NCI-H1092 (cell line): Measurements from ENCODE around the gene ZNF518A.
"Not testable (repeated sequence)": the region's sequence is repeated elsewhere in the genome, so short reads cannot be mapped to it uniquely, and the experiment has no call there.

Source experiments
- DNase-seq: peaks from one replicate; lab custom pipeline; 2025; lab: John Stamatoyannopoulos, UW

The ZNF518A gene

DNA sequence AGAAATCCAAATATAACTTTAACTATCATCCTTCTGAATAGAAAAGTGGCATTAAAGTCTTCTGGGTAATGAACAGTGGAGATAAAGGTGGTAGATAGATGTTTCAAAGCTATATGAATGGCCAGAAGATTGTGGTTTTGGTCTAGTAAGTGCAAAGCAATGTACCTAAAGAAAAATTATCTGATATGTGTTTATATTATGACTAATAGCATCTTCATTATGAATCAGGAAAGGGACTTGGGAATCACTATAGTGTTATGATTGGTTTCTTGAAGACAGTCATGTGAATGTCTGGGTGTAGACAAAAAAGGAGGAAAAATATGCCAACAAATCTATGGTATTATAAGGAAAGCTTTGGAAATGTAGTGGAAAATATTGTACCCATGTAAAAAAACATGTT lies 3.0 kb downstream of the ZNF518A start:
- DNase-seq = no peak

DNA sequence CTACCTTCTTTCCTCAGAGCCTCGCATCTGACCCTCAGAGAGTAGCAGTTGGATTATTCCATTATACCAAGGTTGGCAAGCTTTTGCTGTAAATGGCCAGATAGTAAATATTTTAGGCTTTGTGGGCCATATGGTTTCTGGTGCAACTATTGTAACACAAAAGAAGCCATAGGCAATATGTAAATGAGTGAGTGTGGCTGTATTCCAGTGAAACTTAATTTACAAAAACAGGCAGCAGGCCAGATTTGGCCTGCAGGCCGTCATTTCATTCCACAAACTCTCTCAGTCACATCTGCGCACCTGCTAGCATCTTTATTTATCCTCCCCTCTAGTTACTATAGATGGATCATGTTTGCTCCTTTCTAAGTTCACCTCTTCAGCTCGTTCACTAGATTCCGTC lies 6.7 kb downstream of the ZNF518A start:
- no peak for DNase-seq

DNA sequence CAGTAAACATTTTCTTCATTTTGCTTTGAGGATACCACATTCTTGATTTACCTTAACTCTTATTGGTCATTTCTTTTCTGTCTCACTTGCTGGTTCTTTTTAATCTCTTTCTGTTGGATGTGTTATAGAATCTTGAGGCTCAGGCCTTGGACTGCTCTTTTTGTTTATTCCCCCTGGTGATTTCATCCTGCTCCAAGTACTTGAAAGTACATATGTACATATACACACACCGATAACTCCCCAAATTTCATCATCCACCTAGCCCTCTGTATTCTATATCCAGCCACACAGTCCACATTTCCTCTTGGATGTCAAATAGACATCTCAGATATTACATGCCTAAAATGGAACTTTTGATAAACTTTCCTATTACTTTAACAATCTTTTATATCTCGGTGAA lies 7.5 kb downstream of the ZNF518A start:
- no peak for DNase-seq

DNA sequence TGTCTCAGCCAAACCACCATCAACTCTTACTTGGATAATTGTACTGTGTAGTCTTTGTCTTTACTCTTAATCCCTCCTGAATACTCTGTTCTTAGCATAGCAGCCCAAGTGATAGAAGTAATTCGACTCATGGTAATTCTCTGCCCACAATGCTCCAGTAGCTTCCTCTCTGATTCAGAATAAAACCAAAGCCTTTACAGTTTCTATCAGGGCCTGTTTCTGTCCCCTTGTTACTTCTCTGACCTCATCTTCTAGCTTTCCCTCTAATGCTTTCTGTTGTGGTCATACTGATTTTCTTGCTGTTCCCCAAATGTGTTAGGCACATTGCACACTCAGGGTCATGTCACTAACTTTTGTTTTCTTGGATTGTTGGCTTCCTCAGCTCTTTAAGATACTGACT lies 8.0 kb downstream of the ZNF518A start:
- DNase-seq = no peak

DNA sequence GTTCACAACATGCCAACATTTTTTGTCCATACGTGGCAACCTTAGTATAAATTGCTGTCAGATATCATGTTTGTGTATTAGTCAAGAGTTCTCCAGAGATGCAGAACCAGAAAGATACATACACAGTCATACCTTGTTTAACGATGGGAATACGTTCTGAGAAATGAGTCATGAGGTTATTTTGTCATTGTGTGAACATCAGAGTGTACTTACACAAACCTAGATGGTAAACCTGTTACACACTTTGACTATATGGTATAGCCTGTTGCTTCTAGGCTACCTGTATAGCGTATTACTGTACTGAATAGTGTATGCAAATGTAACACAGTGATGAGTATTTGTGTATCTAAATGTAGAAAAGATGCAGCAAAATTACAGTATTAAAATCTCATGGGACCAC lies 22.3 kb downstream of the ZNF518A start:
- DNase-seq = no peak

DNA sequence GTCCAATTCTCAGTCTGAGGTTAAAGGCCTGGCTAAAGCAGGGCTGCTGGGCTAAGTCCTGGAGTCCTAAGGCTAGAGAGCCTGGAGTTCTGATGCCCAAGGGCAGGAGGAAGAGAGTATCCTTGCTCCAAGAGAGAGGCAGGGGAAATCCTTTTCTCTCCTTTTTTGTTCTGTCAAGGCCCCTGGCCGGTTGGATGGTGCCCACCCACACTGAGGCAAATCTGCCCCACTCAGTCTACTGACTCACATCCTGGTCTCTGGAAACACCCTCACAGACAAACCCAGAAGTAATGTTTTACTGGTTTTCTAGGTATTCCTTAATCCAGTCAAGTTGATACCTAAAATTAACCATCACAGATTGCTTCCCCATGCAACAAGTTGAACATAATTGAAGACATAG lies 23.0 kb downstream of the ZNF518A start:
- DNase-seq = no peak

DNA sequence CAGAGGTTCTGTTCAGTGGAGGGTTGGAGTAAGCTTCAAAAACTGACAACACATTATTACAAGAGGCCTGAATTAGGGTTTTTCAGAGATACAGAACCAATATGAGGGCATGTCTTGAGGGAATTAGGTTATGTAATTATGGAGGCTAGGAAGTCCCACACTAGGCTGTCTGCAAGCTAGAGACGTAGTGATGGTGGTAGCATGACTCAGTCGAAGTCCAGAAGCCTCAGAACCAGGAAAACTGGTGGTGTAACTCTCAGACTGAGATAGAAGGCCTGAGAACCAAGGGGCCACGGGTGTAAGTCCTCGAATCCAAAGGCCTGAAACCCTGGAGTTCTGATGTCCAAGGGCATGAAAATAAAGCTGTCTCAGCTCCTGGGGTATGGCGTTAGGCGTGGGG lies 35.6 kb downstream of the ZNF518A start:
- DNase-seq = no peak

DNA sequence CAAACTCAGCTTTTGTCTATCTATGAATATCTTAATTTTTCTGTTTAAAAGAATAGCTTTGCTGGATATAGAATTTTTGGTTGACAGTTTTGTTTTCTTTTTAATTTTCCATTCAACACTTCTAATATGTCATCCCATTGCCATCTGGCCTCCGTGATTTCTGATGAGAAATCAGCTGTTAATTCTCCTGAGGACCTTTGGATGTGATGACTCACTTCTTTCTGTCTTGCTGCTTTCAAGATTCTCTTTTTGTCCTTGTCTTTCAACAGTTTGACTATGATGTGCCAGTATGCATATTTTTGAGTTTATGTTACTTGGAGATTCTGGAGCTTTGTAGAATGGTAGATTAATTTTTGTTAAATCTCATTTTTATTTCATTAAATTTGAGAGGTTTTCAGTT lies 38.4 kb downstream of the ZNF518A start:
- no peak for DNase-seq

DNA sequence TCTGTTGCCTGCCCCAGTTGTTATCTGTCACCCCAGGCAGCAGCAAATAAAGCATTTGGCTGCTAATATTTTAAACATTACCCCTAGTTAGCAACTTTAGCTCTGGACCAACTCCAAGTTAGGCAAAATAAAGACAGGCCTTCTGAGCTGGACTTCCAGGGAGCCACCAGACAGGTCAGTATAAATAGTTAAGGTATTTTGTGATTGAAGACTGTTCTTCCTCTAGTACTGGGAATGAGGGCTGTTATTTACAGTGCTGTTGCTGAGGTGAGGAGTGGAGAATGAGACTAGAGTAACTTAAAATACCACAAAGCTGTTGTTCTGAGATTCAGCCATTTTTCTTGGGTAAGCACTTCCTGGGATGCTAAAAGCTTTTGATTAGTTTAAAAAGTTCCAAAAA lies 40.1 kb downstream of the ZNF518A start:
- no peak for DNase-seq

DNA sequence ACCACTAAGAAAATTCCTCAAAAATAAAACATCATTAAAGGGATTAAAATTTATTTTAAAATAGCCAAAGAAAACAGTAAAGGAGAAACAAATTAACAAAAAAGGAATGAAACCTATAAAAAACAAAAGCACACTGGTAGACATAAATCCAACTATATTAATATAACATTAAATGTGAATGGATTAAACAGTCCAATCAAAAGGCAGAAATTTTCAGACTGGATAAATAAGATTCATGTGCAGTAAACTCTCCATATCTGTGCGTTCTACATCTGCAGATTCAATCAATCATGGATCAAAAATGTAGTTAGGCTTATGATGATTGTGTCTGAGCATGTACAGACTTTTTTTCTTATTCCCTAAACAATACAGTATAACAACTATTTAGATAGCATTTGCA lies 42.6 kb downstream of the ZNF518A start:
- DNase-seq = no peak

DNA sequence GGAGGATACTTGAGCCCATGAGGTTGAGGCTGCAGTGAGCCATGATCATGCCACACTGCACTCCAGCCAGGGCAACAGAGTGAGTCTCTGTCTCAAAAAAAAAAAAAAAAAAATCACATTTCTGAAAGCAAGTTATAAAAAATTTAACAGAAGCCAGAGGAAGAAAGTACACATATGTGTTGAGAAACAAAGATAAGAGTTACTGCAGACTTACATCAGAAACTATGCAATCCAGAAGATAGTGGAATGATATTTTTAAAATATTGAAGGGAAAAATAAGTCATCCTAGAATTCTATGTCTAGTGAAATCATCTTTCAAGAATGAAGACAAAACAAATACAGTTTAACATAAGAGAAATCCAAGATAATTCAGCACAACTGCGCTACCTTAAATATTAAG lies 46.9 kb downstream of the ZNF518A start:
- no peak for DNase-seq

DNA sequence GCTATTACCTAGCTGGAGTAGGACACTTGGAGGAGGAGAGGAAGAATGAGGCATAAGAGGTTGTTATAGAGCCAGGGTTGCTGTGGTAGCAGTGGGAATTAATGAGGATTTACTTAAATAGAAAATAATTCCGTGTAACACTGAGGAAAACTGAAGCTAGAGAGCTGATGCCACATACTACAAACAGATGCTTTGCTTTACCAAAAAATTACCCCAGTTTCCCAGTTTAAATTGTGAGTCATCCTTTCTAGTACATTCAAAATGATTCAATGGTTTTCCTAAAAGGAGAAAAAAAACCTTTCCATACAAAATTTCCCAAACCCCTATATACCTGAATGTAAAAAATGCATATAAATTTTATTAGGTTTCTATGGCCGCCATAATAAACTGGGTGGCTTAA lies 58.3 kb downstream of the ZNF518A start:
- DNase-seq = no peak

DNA sequence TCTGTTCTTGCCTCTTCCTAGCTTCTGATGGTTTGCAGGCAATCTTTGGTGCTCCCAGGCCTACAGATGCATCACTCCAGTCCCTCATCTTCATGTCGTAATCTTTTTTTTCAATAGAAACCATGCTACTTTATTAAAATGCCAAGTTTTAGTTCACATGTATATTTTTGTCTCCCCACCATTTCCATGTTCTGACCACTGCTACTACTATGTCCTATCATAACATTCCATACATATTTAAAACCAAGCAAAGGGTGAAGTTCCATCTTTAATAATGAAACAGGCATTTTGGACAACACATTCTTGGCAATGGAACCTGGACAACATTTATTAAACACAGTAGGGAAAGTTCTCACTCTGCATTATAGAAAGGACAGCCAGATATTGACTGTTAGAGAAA lies 58.8 kb downstream of the ZNF518A start:
- DNase-seq = no peak

DNA sequence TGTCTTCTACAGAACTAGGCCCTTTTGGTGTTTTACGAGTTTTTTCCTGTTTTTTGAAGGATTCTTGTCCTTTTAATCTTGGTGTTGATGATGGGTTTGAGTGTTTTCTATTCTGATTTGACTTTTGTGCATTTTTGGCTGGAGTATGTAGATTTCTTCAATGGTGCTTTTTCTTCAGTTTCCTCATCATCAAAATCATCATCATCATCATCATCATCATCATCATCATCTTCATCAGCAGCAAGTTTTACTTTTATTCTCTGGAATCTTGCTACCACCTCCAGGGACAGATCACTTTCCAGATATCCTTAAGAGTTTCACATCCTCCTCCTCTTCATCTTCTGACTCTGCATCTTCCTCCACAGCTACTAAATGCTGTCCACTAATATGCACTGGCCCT lies 59.4 kb downstream of the ZNF518A start:
- not testable (repeated sequence) for DNase-seq

DNA sequence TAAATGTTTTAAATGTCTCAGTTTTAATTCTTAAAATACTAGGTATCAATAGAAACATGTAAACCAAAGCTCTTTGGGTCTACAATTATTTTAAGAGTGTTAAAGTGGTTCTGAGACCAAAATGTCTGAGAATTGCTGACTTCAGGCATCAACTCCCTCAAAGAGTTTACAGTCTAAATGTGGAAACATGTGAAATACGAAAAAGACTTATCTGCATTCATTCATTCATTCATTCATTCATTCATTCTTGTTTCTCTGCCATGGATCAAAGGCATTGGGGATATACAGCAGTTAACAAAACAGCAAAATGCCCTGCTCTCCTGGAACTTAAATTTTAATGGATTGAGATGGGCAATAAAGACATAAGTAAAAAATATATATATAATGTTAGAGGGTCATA lies 71.4 kb downstream of the ZNF518A start:
- no peak for DNase-seq

DNA sequence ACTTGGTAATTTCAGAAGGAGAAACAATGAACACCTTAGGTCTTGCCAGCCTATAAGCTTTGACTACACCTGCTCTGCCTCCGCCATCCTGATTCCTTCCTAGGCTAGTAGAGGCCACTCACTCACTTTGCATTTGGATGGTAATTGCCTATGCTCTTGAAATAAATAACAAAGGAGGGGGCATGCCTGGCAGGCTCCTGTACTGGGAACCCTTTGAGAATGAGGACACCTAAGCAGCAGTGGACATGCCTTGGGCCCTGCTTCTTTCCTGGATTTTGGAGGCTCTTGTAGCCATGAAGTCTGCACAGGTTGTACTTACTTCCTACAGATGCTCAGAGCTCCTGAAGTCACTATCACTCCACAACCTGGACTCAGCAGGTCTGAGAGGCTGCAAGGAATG lies 75.5 kb downstream of the ZNF518A start:
- DNase-seq = no peak

DNA sequence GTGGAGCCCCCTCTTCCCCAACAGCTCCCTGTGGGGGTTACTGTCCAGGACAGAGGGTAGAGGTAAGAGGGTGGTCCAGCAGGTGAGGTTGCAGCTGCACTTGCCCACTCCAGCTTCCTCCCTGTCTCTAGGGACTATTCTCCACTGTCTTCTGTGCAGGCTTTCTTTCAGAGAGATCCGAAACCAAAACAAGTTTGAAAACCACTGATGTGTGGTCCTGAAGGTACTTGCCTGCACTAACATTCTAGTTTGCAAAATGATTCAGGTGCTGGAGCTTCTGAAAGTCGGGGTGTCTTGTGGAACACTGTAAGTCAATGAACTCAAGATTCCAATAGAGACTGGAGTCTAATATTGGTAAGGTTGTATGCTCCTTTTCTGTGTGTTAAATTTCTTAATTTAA lies 78.2 kb downstream of the ZNF518A start:
- DNase-seq = no peak

DNA sequence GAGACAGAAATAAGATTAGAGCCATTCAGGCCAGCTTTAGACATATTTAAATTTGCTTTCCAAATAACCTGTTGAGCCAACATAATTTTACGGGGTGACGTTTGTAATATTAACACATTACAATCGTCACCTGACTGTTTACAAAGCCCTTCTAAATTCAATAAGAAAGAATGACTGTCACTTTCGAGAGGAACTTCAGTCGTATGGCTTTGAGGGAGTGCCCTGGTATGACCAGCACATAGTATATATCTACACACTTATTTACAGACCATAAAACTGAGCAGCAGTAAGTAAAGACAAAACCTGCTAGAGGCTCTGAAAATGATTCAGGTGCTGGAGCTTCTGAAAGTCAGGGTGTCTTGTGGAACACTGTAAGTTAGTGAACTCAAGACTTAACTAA lies 78.8 kb downstream of the ZNF518A start:
- DNase-seq = no peak

DNA sequence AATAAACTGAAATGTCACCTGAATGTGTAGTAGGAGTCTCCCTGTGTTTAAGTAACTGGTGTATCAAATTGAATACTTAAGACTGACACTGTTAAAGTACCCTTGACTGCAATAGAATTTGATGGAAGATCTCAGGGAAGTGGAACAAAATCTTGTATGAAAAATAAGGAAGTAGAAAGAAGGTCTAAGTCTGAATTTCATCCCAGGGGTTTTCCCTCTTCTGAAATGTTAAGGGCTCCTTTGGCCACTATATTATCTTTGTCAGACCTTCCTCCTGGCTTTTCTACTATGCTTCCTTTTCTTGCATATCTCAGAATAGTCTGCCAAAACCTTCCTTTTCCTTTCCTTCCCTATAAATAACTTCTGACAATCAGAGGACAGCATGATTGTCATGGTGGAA lies 81.7 kb downstream of the ZNF518A start:
- no peak for DNase-seq

DNA sequence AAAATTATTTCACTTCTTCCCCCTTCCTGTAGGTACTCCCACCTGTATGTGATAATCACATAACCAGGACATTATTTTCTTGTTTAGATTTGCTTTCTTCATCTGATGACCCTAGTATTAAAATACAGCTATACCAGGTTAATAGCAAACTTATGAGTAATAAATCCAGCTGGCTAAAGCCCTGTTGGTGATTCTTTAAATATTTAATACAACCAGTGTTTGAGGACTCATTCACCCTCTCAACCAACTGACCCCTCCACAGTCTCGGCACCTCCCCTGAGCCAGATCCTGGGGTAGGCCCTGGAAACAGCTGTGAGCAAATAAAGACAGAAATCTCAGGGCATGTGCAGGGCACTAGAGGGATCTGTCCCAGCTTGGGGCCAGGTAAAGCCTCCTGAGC lies 82.8 kb downstream of the ZNF518A start:
- DNase-seq = no peak
